Liver (tissue), 9 donors: ENCODE measurements around the gene ASH1L. TPM values are rescaled to one million over a fixed set of nuclear protein-coding genes. Genes with fewer than 3 reads are reported as not detected.
A peak's percentile ranks its signal among the peaks of the same experiment; 100 is the strongest.

Experiments
- DNase-seq: peaks from one replicate; pipeline ENCODE4 v3.0.0-alpha.2; 2017; ENCODE audit warnings: low spot score
- H3K27ac ChIP-seq, 2 donors: one replicate each; pipeline ENCODE4 v1.7.0; 2013; ENCODE audit warnings: inconsistent platforms in 2 of 2, low read length in 2 of 2, control low read depth in 1 of 2, low read depth in 1 of 2, mild to moderate bottlenecking in 1 of 2
- H3K27me3 ChIP-seq, 4 donors: one replicate each; pipeline versions ENCODE4 v1.6.1 to v1.7.0; 2013; ENCODE audit warnings: low read length in 3 of 4, inconsistent platforms in 1 of 4, mild to moderate bottlenecking in 1 of 4, moderate library complexity in 1 of 4; ENCODE audit not compliant: control insufficient read depth in 4 of 4, insufficient read depth in 4 of 4
- H3K36me3 ChIP-seq, 4 donors: one replicate each; pipeline versions ENCODE4 v1.6.1 to v1.7.0; 2013; ENCODE audit warnings: low read length in 3 of 4, mild to moderate bottlenecking in 3 of 4, low read depth in 1 of 4, moderate library complexity in 1 of 4; ENCODE audit not compliant: control insufficient read depth in 4 of 4, insufficient read depth in 3 of 4
- H3K4me1 ChIP-seq, 4 donors: one replicate each; pipeline versions ENCODE4 v1.6.1 to v1.7.0; 2013; ENCODE audit warnings: low read length in 3 of 4, mild to moderate bottlenecking in 3 of 4, moderate library complexity in 1 of 4; ENCODE audit not compliant: control insufficient read depth in 4 of 4, insufficient read depth in 4 of 4
- H3K4me3 ChIP-seq, 3 donors: one replicate each; pipeline versions ENCODE4 v1.6.1 to v1.7.0; 2013; ENCODE audit warnings: low read length in 3 of 3, control low read depth in 1 of 3, low read depth in 1 of 3, mild to moderate bottlenecking in 1 of 3
- H3K9ac ChIP-seq, 2 donors: one replicate each; pipeline ENCODE4 v1.7.0; 2013; ENCODE audit warnings: low read length in 2 of 2, mild to moderate bottlenecking in 2 of 2, moderate library complexity in 2 of 2, control low read depth in 1 of 2, low read depth in 1 of 2
- H3K9me3 ChIP-seq, 4 donors: one replicate each; pipeline versions ENCODE4 v1.6.1 to v1.7.0; 2013; ENCODE audit warnings: low read length in 3 of 4; ENCODE audit not compliant: control insufficient read depth in 4 of 4
- EGR1 ChIP-seq, 2 donors: IDR thresholded peaks; 2 replicates each; pipeline ENCODE4 v1.6.1; 2016 to 2018; ENCODE audit warnings: antibody characterized with exemption in 2 of 2, low read depth in 2 of 2
- FOXA1 ChIP-seq: IDR thresholded peaks from 2 replicates; pipeline ENCODE4 v1.6.1; 2016; ENCODE audit warnings: antibody characterized with exemption
- FOXA2 ChIP-seq: IDR thresholded peaks from 2 replicates; pipeline ENCODE4 v1.6.1; 2016; ENCODE audit warnings: antibody characterized with exemption
- GABPA ChIP-seq, 2 donors: IDR thresholded peaks in 1 of 2; conservative IDR thresholded peaks in 1 of 2; 2 replicates each; pipeline ENCODE4 v1.6.1; 2016; ENCODE audit warnings: antibody characterized with exemption in 2 of 2, mild to moderate bottlenecking in 1 of 2, moderate library complexity in 1 of 2
- HNF4A ChIP-seq, 2 donors: conservative IDR thresholded peaks; 2 replicates each; pipeline ENCODE4 v1.6.1; 2016; ENCODE audit warnings: antibody characterized with exemption in 2 of 2, mild to moderate bottlenecking in 2 of 2
- HNF4G ChIP-seq: IDR thresholded peaks from 2 replicates; pipeline ENCODE4 v1.6.1; 2016; ENCODE audit warnings: antibody characterized with exemption
- JUND ChIP-seq, 2 donors: IDR thresholded peaks; 2 replicates each; pipeline ENCODE4 v1.6.1; 2016; ENCODE audit warnings: antibody characterized with exemption in 2 of 2
- NR2F2 ChIP-seq: IDR thresholded peaks from 2 replicates; pipeline ENCODE4 v1.6.1; 2016; ENCODE audit warnings: antibody characterized with exemption
- RAD21 ChIP-seq, 2 donors: IDR thresholded peaks; 2 replicates each; pipeline ENCODE4 v1.6.1; 2016; ENCODE audit warnings: antibody characterized with exemption in 2 of 2, mild to moderate bottlenecking in 2 of 2
- RXRA ChIP-seq, 2 donors: IDR thresholded peaks; 2 replicates each; pipeline ENCODE4 v1.6.1; 2017 to 2018; ENCODE audit warnings: antibody characterized with exemption in 2 of 2, mild to moderate bottlenecking in 1 of 2
- SP1 ChIP-seq: IDR thresholded peaks from 2 replicates; pipeline ENCODE4 v1.6.1; 2018; ENCODE audit warnings: antibody characterized with exemption, mild to moderate bottlenecking
- TAF1 ChIP-seq: conservative IDR thresholded peaks from 2 replicates; pipeline ENCODE4 v1.6.1; 2016; ENCODE audit warnings: antibody characterized with exemption, mild to moderate bottlenecking
- YY1 ChIP-seq: IDR thresholded peaks from 2 replicates; pipeline ENCODE4 v1.6.1; 2016; ENCODE audit warnings: antibody characterized with exemption, mild to moderate bottlenecking
- WGBS: extraction: QIAGEN DNeasy Blood & Tissue Kit; methylation state at CpG from one replicate; pipeline ENCODE4 v1.1.7; 2013; 5-methylcytosine and 5-hydroxymethylcytosine counted together
- polyA plus RNA-seq, 2 donors: library from polyadenylated mRNA; stranded (reverse) in 1 of 2; unstranded in 1 of 2; fragments of 200-250 nt in 1 of 2; fragments of >200 nt in 1 of 2; fragmentation: Nextera tagmentation in 1 of 2; extraction: Ambion mirVana in 1 of 2; gene quantifications; one replicate each; pipeline versions ENCODE4 v1.2.1 to v1.2.3, GENCODE V29; 2013 to 2015
- total RNA-seq, 2 donors: library from RNA; depleted of rRNA; stranded (reverse); fragments of >200 nt; gene quantifications; one replicate each; pipeline ENCODE4 v1.2.3, GENCODE V29; 2014
- TF ChIP-seq, protein P1 (sequence below): IDR thresholded peaks from 2 replicates; pipeline ENCODE4 v1.6.1; 2016; ENCODE audit warnings: antibody characterized with exemption, mild to moderate bottlenecking
- TF ChIP-seq, protein P2 (sequence below): IDR thresholded peaks from 2 replicates; pipeline ENCODE4 v1.6.1; 2016; ENCODE audit warnings: antibody characterized with exemption
- TF ChIP-seq, protein P3 (sequence below): fragments of 150-350 bp; IDR thresholded peaks from 2 replicates; pipeline ENCODE4 v1.5.1; 2017; ENCODE audit warnings: improper control_type of control experiment, low read depth, low read length; ENCODE audit not compliant: missing input control
- TF ChIP-seq, protein P4 (sequence below): IDR thresholded peaks from 2 replicates; pipeline ENCODE4 v1.6.1; 2016; ENCODE audit warnings: antibody characterized with exemption
- TF ChIP-seq, protein P5 (sequence below): IDR thresholded peaks from 2 replicates; pipeline ENCODE4 v1.6.1; 2016; ENCODE audit warnings: antibody characterized with exemption
- donor health status: healthy.
- donor health status: healthy.
- donor health status: healthy.
- donor health status: healthy.
- donor health status: healthy.

Gene ASH1L
- total and polyA plus RNA-seq, 4 donors: 3.9 to 30.3 (median 13.9) TPM

DNA sequence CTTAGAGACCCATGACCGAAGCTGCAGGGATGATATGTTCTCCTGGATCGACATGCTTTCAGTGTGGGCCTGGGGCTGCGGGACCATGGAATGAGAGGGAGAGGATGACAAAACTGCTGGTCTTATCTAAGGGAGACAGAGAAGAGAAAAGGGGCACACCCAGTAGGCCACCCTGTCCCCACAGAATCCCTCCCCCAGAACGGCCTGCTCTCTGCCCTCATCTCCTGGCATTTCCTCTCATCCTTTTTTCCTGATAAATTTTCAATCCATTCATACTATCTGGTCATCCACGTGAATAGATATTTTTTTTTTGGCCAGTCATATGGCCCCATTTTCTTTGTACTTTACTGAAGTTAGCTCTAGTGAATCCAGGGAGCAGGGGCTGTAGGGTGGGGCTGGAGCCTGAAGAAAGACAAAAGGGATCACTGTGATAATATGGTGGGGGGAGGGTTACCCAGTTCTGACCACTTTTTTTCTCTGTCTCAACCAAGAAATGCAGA lies 261.2 kb downstream of the ASH1L start, which contains the start of gene PKLR (continued):
- TF ChIP-seq, protein P1, sequence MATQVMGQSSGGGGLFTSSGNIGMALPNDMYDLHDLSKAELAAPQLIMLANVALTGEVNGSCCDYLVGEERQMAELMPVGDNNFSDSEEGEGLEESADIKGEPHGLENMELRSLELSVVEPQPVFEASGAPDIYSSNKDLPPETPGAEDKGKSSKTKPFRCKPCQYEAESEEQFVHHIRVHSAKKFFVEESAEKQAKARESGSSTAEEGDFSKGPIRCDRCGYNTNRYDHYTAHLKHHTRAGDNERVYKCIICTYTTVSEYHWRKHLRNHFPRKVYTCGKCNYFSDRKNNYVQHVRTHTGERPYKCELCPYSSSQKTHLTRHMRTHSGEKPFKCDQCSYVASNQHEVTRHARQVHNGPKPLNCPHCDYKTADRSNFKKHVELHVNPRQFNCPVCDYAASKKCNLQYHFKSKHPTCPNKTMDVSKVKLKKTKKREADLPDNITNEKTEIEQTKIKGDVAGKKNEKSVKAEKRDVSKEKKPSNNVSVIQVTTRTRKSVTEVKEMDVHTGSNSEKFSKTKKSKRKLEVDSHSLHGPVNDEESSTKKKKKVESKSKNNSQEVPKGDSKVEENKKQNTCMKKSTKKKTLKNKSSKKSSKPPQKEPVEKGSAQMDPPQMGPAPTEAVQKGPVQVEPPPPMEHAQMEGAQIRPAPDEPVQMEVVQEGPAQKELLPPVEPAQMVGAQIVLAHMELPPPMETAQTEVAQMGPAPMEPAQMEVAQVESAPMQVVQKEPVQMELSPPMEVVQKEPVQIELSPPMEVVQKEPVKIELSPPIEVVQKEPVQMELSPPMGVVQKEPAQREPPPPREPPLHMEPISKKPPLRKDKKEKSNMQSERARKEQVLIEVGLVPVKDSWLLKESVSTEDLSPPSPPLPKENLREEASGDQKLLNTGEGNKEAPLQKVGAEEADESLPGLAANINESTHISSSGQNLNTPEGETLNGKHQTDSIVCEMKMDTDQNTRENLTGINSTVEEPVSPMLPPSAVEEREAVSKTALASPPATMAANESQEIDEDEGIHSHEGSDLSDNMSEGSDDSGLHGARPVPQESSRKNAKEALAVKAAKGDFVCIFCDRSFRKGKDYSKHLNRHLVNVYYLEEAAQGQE: no peak
- TF ChIP-seq JUND (IDR thresholded peaks at IDR 0.05): no peak

DNA sequence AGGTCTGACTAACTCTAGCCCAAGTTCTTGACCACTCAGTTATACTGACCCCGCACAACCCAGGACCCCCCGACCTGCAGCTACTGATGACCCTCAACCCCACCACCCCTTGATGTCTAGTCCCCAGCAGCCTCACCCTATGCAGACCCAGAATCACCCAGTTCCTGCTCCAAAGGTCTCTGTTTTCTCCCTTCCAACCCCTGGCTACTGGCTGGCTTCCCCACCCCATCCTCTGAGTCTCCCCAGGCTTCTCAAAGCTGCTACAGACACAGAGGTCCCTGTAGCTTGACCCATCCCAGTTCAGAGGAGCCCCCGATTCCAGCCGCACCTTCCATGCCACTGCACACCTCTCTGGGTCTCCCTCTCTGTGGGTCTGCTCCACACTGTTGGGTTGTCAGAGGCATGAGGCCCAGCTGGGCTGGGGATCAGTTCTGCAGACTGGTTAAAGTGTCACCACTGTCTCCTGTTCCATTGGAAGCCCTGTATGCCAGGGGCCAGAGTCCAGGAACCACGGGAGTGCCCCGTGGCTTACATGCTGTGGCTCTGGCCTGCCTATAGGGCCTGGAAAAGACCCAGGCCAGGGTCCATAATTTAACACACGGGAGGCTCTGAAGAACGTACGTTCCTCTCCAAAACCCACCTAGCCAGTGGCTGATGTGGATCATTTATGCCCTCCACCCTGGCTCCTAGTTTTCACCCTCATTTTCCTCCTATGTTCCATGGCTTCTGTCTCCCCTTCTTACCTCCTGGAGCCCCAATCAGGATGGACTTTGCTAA lies 261.9 kb downstream of the ASH1L start:
- Histone ChIP-seq H3K27me3 (no peaks in the 10 kb centered on the region), H3K9ac (peak overlapping the region; percentile 38 to 60), H3K4me1 (peaks cover 5 to 31% (median 16%) of the 10 kb centered on the region in 4 donors), H3K9me3 (no peaks in the 10 kb centered on the region), H3K36me3 (peaks cover 0 to 4% (median 3%) of the 10 kb centered on the region in 4 donors), H3K27ac (peak overlapping the region; percentile 86 to 88), H3K4me3 (peak overlapping the region; percentile 6 to 56 (median 50))
- DNase-seq: peak; percentile 66
- WGBS: 44% methylated on average over 9 of the region's 9 CpGs
- TF ChIP-seq, protein P2, sequence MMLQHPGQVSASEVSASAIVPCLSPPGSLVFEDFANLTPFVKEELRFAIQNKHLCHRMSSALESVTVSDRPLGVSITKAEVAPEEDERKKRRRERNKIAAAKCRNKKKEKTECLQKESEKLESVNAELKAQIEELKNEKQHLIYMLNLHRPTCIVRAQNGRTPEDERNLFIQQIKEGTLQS: no peak
- TF ChIP-seq EGR1 (IDR thresholded peaks at IDR 0.05; ENCODE audit: low read depth in 2 of 2) (peak in 1 of 2 donors; percentile 49), RAD21 (IDR thresholded peaks at IDR 0.05) (no peak), FOXA1 (no peak), RXRA (IDR thresholded peaks at IDR 0.05) (peak; percentile 53 to 75), HNF4A (conservative IDR thresholded peaks at IDR 0.05) (peak; percentile 96 to 98), SP1 (peak; percentile 92), HNF4G (peak; percentile 83), GABPA (IDR thresholded peaks at IDR 0.05 in 1 of 2, conservative IDR thresholded peaks at IDR 0.05 in 1 of 2) (peak in 1 of 2 donors; percentile 55), FOXA2 (peak; percentile 23), NR2F2 (no peak), YY1 (peak; percentile 83), TAF1 (peak; percentile 87), JUND (IDR thresholded peaks at IDR 0.05) (no peak)
- TF ChIP-seq, protein P3, sequence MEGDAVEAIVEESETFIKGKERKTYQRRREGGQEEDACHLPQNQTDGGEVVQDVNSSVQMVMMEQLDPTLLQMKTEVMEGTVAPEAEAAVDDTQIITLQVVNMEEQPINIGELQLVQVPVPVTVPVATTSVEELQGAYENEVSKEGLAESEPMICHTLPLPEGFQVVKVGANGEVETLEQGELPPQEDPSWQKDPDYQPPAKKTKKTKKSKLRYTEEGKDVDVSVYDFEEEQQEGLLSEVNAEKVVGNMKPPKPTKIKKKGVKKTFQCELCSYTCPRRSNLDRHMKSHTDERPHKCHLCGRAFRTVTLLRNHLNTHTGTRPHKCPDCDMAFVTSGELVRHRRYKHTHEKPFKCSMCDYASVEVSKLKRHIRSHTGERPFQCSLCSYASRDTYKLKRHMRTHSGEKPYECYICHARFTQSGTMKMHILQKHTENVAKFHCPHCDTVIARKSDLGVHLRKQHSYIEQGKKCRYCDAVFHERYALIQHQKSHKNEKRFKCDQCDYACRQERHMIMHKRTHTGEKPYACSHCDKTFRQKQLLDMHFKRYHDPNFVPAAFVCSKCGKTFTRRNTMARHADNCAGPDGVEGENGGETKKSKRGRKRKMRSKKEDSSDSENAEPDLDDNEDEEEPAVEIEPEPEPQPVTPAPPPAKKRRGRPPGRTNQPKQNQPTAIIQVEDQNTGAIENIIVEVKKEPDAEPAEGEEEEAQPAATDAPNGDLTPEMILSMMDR: peak; percentile 8
- TF ChIP-seq, protein P4, sequence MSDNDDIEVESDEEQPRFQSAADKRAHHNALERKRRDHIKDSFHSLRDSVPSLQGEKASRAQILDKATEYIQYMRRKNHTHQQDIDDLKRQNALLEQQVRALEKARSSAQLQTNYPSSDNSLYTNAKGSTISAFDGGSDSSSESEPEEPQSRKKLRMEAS: peak; percentile 72
- TF ChIP-seq, protein P5, sequence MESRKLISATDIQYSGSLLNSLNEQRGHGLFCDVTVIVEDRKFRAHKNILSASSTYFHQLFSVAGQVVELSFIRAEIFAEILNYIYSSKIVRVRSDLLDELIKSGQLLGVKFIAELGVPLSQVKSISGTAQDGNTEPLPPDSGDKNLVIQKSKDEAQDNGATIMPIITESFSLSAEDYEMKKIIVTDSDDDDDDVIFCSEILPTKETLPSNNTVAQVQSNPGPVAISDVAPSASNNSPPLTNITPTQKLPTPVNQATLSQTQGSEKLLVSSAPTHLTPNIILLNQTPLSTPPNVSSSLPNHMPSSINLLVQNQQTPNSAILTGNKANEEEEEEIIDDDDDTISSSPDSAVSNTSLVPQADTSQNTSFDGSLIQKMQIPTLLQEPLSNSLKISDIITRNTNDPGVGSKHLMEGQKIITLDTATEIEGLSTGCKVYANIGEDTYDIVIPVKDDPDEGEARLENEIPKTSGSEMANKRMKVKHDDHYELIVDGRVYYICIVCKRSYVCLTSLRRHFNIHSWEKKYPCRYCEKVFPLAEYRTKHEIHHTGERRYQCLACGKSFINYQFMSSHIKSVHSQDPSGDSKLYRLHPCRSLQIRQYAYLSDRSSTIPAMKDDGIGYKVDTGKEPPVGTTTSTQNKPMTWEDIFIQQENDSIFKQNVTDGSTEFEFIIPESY: no peak
- TF ChIP-seq, protein P1: peak; percentile 94
